ENCODE measurements around the gene EHMT1.

- TF ChIP-seq SUZ12 (IDR thresholded peaks at IDR 0.05; ENCODE audit: extremely low read depth, insufficient read depth, insufficient read length) = no peak
- no peak for TF ChIP-seq ZNF274 (IDR thresholded peaks at IDR 0.05; ENCODE audit: low read depth, low read length)
Observed at GRCh38 chr9:137744632-137745183, 125.9 kb downstream of the EHMT1 start.

All from NT2/D1 (cell line).